Endometrial microvascular endothelial cells (primary cell): Measurements from ENCODE around the gene ACTR6. TPM values are rescaled to one million over a fixed set of nuclear protein-coding genes. Genes with fewer than 3 reads are reported as not detected.

Source experiments
- in situ Hi-C: cut with HindIII; loops from 2 replicates; pipeline ENCODE4 v1.10.0; 2017; ENCODE audit warnings: low sequenced_read_pairs, low pct_unique_long_range_greater_than_20kb; ENCODE audit errors: inconsistent ontology term
- total RNA-seq: library from RNA; depleted of rRNA; stranded (reverse); fragments of >200 nt; gene quantifications from one replicate; pipeline ENCODE4 v1.2.3, GENCODE V29; 2015; ENCODE audit errors: inconsistent ontology term

ACTR6 gene
- 43.7 TPM for total RNA-seq

DNA sequence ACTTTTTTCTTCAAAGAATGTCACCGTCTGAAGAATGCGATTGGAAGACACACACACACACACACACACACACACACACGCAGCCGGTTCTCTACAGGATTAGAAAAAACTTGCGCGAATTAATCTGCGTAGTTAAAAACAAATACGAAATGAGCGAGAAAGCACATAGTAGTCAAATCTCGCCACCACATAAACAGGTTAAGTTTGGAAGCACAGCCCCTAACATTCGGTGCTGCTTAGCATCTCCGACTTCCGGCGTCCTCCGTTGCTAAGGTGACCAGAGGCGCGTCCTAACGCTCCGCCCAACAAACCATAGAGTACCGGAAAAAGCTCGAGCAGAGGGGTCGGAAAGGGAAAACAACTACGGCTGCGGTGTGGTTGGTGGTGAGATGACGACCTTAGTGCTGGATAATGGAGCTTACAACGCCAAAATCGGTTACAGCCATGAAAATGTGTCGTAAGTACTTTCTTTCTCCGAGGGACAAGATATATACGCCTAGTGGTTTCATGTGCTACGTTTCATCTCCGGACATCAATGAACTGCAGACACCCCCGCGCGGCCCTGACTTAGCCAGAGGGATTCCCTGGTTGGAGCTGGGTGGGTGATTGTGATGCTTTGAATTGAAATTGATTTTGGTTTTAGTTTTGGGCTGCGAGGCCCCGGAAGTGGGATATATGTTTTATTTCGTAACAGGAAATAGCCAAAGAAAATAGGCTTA is at the start of gene ACTR6:
TSS of gene ACTR6 (plus strand) at position 353 of the 719 bp plus-strand sequence. CDS start at position 390, 37 bp downstream.
- in situ Hi-C loops, result no loop called here

DNA sequence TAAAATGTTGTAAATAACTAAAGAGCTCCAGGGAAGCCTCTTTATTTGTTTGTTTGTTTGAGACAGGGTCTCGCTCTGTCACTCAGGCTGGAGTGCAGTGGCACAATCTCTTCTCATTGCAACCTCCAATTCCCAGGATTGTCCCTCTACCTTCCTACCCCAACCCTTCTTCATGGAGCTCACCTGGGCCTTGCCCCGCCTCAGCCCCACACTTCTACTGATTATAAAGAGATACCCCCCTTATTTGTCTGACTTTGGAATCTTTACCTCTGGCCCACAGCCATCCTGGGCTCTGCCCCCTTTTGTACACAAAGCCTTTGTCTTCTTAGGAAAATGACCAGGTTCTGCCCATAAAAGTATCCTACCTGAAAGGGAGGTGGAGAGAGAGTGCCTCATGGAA is 48.8 kb upstream of the ACTR6 start:
- in situ Hi-C loops, result no loop called here

DNA sequence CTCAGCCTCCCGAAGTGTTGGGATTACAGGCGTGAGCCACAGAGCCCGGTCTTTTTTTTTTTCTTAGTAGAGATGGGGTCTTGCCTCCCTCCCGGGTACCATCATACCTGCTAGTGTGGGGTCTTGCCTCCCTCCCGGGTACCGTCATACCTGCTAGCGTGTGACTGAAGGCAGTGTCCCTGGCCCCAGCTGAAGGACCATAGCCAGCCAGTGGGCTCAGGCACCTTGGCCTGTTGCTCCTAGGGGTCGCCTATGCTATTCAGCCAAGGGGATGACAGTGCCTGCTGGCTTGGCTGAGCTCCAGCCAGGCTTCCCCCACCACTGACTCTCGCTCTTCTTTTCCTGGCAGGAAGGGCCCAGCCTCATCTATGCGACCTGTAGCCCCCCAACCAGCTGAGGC is 47.5 kb upstream of the ACTR6 start:
- in situ Hi-C loops, result no loop called here

DNA sequence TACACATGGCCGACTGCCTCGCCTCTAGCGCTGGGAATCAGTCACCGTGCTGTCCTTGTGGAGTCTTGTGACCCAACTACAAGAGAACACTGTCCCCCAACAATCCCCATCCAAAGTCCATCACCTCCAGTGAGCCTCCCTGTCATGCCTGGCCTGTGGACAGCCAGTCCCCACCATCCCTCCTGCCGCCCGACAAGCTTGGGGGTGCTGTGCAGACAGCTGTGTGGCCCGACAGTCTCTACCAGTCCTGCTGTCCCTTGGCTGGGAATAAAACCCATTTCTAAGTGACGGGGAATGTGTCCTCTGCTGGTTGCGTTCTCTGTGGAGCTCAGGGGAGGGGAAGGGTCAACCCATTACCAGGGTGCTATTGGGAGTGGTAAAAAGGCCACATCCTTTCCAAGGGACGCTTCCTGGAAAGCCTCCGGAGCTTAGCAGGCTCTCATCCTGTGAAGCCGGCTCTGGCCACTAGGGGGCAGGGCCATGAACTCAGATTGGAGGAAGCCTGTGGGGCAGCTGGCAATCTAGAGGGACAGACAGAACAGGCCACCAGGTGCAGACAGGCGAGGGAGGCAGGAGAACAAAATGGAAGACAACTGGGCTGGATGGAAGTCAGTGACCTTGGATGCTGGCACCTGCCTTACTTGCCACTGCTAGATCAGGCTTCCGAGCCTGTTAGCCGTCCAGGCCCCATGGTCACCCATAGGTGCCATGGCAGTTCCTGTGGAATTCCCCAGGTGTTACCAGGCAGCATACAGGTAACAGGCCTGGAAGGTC is 46.0 kb upstream of the ACTR6 start:
- in situ Hi-C loops, result no loop called here

GRCh38 chr12:100156731-100157426 is 43.7 kb upstream of the ACTR6 start:
- in situ Hi-C loops, result no loop called here

GRCh38 chr12:100157427-100157821 is 43.2 kb upstream of the ACTR6 start:
- in situ Hi-C loops, result no loop called here

DNA sequence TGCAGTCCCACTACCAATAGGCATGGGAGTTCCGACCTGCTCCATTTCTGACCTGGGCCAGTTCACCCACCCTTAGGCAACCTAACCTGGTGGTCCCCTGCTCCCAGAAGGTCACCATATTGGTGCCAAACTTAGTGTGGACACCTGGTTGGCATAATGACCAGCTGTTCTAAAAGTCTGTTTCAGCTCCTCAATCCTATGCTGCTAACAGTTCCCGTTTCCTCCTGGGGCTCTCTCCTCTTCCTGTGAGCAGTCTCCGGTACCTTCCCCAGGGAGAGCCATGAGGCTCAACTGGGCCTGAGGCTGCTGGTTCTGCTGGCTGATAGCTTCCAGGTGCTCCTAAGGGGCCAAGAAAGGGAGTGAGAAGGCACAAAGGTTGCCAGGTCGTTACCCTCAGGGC is 42.1 kb upstream of the ACTR6 start:
- in situ Hi-C loops, result no loop called here

GRCh38 chr12:100159391-100160104 is 41.1 kb upstream of the ACTR6 start:
- in situ Hi-C loops, result no loop called here

- in situ Hi-C loops, result no loop called here
Measured at GRCh38 chr12:100163416-100164152, 37.0 kb upstream of the ACTR6 start.

DNA sequence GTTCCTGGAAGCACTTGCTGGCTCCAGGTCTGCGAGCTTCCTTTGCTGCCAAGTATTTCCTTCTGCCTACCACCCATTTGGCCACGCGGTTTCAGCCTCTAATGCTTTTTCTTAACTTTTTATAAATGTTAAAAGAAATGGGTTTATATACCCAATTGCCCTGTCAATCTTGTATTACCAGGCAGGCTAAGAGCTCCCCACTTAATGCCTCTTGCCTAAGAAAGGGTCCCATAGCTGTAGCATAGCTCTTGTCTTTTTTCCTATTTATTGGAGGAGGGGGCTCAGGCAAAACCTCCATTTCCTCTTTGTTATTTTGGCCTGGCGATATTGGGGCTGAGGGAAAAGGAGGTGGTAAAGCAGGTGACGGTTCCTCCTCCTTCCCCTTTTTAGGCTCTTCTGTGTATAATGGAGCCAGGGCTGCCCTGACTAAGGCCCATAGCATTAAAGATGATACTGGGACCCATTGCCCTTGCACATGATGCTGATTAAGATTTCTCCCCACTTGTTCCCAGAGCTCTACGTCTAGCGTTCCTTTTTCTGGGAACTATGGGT is 36.4 kb upstream of the ACTR6 start:
- in situ Hi-C loops, result no loop called here

GRCh38 chr12:100165356-100165755 is 35.3 kb upstream of the ACTR6 start:
- in situ Hi-C loops, result no loop called here

GRCh38 chr12:100166232-100166631 is 34.4 kb upstream of the ACTR6 start:
- in situ Hi-C loops, result no loop called here

- in situ Hi-C loops, result no loop called here
Measured at GRCh38 chr12:100168562-100168961, 32.1 kb upstream of the ACTR6 start.

DNA sequence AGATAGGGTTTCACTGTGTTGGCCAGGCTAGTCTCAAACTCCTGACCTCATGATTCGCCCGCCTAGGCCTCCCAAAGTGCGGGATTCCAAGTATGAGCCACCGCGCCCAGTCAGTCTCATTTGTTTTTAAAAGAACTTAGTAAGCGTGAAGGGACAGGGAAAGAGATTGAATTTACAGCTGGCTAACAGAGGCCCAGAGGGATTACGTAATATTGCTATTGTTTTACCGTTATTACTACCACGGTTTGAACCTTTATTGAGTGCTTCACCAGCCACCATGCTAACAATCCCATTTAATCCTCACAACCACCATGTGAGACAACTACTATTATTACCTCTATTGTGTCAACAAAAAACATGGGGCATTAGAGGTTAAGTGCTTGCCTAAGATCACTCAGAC is 31.3 kb upstream of the ACTR6 start:
- in situ Hi-C loops, result no loop called here

- in situ Hi-C loops, result no loop called here
Measured at GRCh38 chr12:100170313-100170858, 30.2 kb upstream of the ACTR6 start.

- in situ Hi-C loops, result no loop called here
Measured at GRCh38 chr12:100171248-100171647, 29.4 kb upstream of the ACTR6 start.

DNA sequence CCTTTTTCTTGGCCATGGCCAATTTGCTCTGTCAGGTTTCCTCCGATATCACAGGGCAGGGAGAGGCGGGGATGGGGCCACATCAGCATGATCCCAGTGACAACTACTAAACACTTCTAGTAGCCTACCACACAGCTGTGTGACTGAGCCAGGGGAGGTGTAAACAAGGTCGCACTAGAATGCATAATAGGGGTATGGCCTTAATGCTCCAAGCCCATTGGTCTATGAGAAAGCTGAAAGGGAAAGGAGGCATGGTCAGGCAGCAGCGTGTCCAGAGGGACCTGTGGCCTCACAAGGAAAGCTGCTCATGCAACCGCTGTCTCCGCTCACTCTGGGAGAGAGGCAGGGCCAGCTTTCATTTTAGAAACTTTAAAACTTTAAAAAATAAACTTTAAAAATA is 27.5 kb upstream of the ACTR6 start:
- in situ Hi-C loops, result no loop called here

GRCh38 chr12:100174495-100174894 is 26.1 kb upstream of the ACTR6 start:
- in situ Hi-C loops, result no loop called here
